ENCODE measurements around the gene PGBD5.
A peak's percentile ranks its signal among the peaks of the same experiment; 100 is the strongest.

The PGBD5 gene

DNA sequence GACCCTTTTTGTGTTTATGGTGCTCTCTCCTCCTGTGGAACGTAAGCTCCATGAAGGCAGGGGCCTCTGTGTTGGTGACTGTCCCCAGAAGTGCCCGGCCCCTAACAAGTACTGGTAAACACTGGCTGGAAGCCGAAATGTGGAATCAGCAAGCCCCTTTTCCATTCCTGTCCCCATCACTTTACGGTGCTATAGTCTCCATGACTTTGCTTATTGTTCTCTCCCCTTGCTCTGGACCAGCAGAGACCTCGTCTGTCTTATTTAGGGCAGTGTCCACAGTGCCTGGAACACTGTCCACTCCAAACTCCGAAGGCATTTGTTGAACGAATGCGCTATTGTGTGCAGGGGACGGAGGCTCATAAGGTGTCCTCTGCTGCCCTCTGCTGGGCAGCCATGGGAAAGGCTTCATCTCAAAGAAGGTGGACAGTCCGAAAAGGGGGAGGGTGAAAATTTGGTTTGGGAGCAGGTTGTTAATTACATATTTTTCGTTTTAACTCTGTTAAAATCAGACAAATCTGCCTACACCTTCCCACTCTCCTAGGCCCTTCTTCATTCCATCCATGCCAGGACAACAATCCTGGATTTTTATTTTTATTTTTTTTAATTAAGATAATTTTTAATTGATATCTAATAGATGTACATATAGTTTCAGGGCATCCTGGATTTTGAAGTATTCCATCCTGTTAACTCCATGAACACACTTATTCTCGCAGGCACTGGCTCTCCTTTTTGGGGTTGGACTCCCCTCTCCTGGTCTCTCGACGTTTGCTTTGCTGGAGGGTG, 115.6 kb downstream of the PGBD5 start:
- Histone ChIP-seq H3K4me3 (ENCODE audit: low read depth, low read length) (no peak overlapping the region), H3K27me3 (replicated peaks) (no peaks in the 10 kb centered on the region), H3K36me3 (replicated peaks) (no peaks in the 10 kb centered on the region), H3K27ac (no peak overlapping the region)
- TF ChIP-seq, protein P1, sequence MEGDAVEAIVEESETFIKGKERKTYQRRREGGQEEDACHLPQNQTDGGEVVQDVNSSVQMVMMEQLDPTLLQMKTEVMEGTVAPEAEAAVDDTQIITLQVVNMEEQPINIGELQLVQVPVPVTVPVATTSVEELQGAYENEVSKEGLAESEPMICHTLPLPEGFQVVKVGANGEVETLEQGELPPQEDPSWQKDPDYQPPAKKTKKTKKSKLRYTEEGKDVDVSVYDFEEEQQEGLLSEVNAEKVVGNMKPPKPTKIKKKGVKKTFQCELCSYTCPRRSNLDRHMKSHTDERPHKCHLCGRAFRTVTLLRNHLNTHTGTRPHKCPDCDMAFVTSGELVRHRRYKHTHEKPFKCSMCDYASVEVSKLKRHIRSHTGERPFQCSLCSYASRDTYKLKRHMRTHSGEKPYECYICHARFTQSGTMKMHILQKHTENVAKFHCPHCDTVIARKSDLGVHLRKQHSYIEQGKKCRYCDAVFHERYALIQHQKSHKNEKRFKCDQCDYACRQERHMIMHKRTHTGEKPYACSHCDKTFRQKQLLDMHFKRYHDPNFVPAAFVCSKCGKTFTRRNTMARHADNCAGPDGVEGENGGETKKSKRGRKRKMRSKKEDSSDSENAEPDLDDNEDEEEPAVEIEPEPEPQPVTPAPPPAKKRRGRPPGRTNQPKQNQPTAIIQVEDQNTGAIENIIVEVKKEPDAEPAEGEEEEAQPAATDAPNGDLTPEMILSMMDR (IDR thresholded peaks at IDR 0.05; ENCODE audit: low read depth, low read length, missing control alignments), result peak; percentile 95
- DNase-seq, result peak; percentile 53
- in situ Hi-C loops (cut with HindIII; ENCODE audit: low pct_ligation_motif_present, low sequenced_read_pairs), result loop anchor here (25.0 kb wide), 1 partner anchor 673 kb away; the partner anchor contains the start of genes TAF5L and URB2

DNA sequence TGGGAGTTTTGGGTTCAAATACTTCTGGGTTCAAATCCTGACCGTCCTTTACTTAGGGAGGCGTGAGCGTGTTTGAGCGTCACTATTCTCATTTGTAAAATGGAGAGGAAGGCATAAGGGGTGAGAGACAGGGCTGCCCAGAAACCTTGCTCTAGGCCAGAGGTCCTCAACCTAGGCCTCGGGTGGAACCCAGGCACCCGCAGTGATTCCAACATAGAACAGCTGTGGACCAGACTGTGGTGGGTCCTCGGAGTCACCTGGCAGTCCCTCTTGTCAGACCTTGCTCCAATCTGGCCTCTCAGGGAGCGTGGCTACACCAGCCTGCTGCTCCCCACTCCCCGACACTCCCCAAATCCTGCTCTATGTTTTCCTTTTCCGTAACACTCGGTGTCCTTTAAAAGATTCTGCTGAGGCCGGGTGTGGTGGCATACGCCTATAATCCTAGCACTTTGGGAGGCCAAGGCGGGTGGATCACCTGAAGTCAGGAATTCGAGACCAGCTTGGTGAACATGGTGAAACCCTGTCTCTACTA, 116.4 kb downstream of the PGBD5 start:
- H3K27me3 ChIP-seq (replicated peaks), result no peaks in the 10 kb centered on the region
- no peak for DNase-seq
- TF ChIP-seq, protein P1 (IDR thresholded peaks at IDR 0.05; ENCODE audit: low read depth, low read length, missing control alignments), result no peak
- no peaks in the 10 kb centered on the region for H3K36me3 ChIP-seq (replicated peaks)
- H3K4me3 ChIP-seq (ENCODE audit: low read depth, low read length), result no peak overlapping the region
- in situ Hi-C loops (cut with HindIII; ENCODE audit: low pct_ligation_motif_present, low sequenced_read_pairs), result loop anchor here (25.0 kb wide), 1 partner anchor 672 kb away; the partner anchor contains the start of genes TAF5L and URB2
- H3K27ac ChIP-seq, result no peak overlapping the region

DNA sequence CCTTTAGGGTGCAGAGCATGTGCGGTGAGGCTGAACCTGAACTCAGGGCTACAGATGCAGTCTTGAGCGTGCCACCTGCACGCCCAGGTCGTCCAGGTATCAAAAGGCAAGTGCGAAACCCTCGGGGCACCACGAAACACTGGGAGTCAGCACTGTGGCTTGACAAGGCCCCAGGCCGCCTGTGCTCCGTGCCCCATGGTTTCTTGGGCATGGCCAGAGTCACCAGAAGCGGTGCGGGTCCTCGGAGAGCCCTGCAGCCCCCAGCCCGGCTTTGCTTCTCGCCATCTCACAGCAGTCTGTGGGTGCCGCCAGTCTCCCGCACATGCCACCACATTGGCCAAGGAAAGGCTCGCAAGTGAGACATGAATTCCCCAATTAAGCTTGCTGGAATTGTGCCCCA, 117.3 kb downstream of the PGBD5 start:
- DNase-seq, result no peak
- Histone ChIP-seq H3K36me3 (replicated peaks) (no peaks in the 10 kb centered on the region), H3K27me3 (replicated peaks) (no peaks in the 10 kb centered on the region), H3K27ac (no peak overlapping the region), H3K4me3 (ENCODE audit: low read depth, low read length) (no peak overlapping the region)
- TF ChIP-seq, protein P1 (IDR thresholded peaks at IDR 0.05; ENCODE audit: low read depth, low read length, missing control alignments), result no peak
- in situ Hi-C loops (cut with HindIII; ENCODE audit: low pct_ligation_motif_present, low sequenced_read_pairs), result loop anchor here (25.0 kb wide), 1 partner anchor 672 kb away; the partner anchor contains the start of genes TAF5L and URB2

DNA sequence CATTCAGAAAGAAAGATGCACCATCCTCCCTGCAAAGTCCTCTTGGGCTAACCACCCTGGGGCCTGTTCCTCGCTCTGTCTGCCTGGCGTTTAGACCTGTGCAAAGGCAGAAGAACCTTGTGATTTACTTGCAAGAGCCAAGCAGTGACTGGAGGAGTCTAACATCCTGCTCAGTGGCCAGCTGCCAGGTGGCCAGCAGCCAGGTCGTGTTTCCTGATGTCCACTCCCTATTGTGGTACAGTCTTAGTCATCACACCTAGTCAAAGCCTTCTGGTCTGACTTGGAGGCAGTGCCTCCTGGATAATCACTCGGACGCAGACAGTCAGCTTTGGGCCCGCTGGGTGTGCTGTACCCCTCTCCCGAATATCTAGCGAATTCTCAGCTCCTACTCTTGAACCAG, 118.1 kb downstream of the PGBD5 start:
- DNase-seq, result peak; percentile 83
- no peak overlapping the region for H3K27ac ChIP-seq
- no peaks in the 10 kb centered on the region for H3K36me3 ChIP-seq (replicated peaks)
- H3K4me3 ChIP-seq (ENCODE audit: low read depth, low read length), result no peak overlapping the region
- in situ Hi-C loops (cut with HindIII; ENCODE audit: low pct_ligation_motif_present, low sequenced_read_pairs), result loop anchor here (25.0 kb wide), 1 partner anchor 671 kb away; the partner anchor contains the start of genes TAF5L and URB2
- H3K27me3 ChIP-seq (replicated peaks), result no peaks in the 10 kb centered on the region
- TF ChIP-seq, protein P1 (IDR thresholded peaks at IDR 0.05; ENCODE audit: low read depth, low read length, missing control alignments), result no peak

DNA sequence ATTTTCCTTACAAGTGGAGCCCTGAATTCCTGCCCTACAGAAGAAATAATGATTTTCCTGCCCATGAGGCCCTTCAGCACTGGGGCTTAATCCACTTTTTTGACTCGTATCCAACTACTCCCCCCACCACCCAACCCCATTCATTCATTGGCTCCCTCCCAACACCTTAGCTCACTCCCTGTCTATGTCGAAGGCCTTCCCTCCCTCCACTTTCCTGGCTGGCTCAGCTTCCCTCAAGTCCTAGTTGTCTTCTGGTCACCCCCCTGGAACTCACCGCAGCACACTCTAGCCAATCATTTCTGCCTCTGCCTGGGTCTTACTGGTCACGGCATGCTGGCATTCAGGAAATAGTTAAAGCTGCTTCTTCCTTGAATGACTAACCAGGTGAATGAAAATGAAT, 118.9 kb downstream of the PGBD5 start:
- in situ Hi-C loops (cut with HindIII; ENCODE audit: low pct_ligation_motif_present, low sequenced_read_pairs), result loop anchor here (25.0 kb wide), 1 partner anchor 670 kb away; the partner anchor contains the start of genes TAF5L and URB2
- TF ChIP-seq, protein P1 (IDR thresholded peaks at IDR 0.05; ENCODE audit: low read depth, low read length, missing control alignments), result no peak
- Histone ChIP-seq H3K27ac (no peak overlapping the region), H3K36me3 (replicated peaks) (no peaks in the 10 kb centered on the region), H3K27me3 (replicated peaks) (no peaks in the 10 kb centered on the region), H3K4me3 (ENCODE audit: low read depth, low read length) (no peak overlapping the region)
- DNase-seq, result no peak

All from brain microvascular endothelial cell (primary cell).